ENCODE results near the gene SF1. TPM values are rescaled to one million over a fixed set of nuclear protein-coding genes. Genes with fewer than 3 reads are reported as not detected.

The SF1 gene
- total and polyA plus RNA-seq, 9 of the 15 experiments (the other 6 are each of a cell fraction or from before 2014, with no cell fraction given), result 13.1 to 334 (median 111) TPM

- no peak for TF ChIP-seq TRIM25 (IDR thresholded peaks at IDR 0.05; ENCODE audit: borderline replicate concordance)
- no peak for TF ChIP-seq ZNF407 (IDR thresholded peaks at IDR 0.05; ENCODE audit: low read depth)
- TF ChIP-seq DEAF1 (CRISPR knock-in tag; IDR thresholded peaks at IDR 0.05), result peak; percentile 73
- TF ChIP-seq NFXL1 (CRISPR knock-in tag; IDR thresholded peaks at IDR 0.05), result no peak
- TF ChIP-seq FOS (IDR thresholded peaks at IDR 0.05; ENCODE audit: extremely low read depth, insufficient read length), result peak; percentile 85
- no peak for TF ChIP-seq AFF4 (CRISPR knock-in tag; IDR thresholded peaks at IDR 0.05)
- TF ChIP-seq BCL6 (CRISPR knock-in tag; IDR thresholded peaks at IDR 0.05), result no peak
- no peak for TF ChIP-seq ZNF583 (CRISPR knock-in tag; IDR thresholded peaks at IDR 0.05)
- TF ChIP-seq PHF8 (IDR thresholded peaks at IDR 0.05; ENCODE audit: borderline replicate concordance, low read length), result peak; percentile 21; the same call in 1 of the 2 replicates
These were observed 55.0 kb downstream of the SF1 start, which contains the start of gene NRXN2 (continued) for GRCh38 chr11:64723117-64723906.

All from K562 (cell line).